NCI-H146 treated with DMSO at 0.1 percent for 48 hours (cell line): Measurements from ENCODE around the gene CEP290.

ENCODE experiments used
- DNase-seq: peaks from one replicate; lab custom pipeline; 2025; ENCODE audit not compliant: unreplicated experiment; lab: John Stamatoyannopoulos, UW

CEP290 gene, protein sequence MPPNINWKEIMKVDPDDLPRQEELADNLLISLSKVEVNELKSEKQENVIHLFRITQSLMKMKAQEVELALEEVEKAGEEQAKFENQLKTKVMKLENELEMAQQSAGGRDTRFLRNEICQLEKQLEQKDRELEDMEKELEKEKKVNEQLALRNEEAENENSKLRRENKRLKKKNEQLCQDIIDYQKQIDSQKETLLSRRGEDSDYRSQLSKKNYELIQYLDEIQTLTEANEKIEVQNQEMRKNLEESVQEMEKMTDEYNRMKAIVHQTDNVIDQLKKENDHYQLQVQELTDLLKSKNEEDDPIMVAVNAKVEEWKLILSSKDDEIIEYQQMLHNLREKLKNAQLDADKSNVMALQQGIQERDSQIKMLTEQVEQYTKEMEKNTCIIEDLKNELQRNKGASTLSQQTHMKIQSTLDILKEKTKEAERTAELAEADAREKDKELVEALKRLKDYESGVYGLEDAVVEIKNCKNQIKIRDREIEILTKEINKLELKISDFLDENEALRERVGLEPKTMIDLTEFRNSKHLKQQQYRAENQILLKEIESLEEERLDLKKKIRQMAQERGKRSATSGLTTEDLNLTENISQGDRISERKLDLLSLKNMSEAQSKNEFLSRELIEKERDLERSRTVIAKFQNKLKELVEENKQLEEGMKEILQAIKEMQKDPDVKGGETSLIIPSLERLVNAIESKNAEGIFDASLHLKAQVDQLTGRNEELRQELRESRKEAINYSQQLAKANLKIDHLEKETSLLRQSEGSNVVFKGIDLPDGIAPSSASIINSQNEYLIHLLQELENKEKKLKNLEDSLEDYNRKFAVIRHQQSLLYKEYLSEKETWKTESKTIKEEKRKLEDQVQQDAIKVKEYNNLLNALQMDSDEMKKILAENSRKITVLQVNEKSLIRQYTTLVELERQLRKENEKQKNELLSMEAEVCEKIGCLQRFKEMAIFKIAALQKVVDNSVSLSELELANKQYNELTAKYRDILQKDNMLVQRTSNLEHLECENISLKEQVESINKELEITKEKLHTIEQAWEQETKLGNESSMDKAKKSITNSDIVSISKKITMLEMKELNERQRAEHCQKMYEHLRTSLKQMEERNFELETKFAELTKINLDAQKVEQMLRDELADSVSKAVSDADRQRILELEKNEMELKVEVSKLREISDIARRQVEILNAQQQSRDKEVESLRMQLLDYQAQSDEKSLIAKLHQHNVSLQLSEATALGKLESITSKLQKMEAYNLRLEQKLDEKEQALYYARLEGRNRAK (N-terminal part only)

DNA sequence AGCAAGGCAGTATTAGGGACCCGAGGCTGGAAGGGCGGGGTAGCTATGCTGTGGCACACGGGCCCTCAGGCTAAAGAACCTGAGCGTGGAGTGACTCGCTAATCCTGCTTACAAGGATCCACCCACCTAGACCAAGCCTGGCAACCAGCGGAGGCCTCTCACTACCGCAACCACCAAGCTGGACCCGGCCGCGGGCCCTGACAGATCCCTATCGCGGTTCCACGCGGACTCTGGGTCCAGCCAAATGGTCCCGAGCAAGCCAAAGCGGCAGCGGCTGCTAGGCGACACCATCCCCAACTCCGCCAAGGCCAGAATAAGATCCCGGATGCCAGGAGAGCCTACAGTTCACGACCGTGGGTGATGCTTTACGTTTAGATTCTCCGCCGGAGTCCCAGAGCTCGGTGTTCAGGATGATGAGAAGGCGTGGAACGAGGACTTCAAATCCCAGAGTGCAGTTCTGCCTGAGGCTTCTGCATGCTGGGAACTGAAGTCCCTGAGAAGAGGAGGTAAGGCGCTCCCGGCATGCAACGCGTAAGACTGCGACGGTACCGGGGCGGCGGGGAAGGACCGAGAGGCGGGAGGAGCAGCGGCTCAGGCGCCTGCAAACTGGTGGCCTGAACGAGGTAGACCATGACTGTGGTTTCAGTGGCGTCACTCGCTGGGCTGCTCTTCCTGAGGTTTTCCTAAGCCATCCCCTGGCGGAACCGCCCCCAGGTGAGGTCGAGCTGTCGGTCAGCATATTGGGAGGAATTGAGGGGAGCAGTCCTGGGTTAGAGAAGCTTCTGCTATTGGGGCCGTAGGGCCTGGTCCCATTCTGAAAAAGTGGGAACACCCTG, at the start of gene CEP290, which contains the start of gene TMTC3:
TSS of gene CEP290 (minus strand) at position 315 of the 836 bp plus-strand sequence. CDS start 781 bp downstream, outside the sequence.
TSS of gene TMTC3 (plus strand) at position 534 of the 836 bp plus-strand sequence. CDS start 6,009 bp downstream, outside the sequence.
- peak; percentile 98 for DNase-seq

DNA sequence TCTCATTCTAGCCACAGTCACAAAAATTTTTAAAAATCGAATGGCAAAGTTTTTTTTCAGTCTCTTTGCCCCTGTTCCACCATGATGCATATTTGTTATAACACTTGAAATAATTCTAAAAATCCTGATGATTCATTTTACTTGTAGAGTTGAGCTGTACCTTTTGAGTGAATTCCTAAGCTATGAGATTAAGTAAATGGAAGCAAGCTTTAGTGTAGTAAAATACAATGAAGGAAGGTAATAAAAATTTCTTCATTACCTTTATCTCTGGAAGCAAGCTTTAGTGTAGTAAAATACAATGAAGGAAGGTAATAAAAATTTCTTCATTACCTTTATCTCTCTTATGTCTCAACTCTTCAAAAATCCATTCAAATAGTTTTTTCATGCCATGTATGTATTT, 46.3 kb upstream of the CEP290 start:
- DNase-seq, result no peak

DNA sequence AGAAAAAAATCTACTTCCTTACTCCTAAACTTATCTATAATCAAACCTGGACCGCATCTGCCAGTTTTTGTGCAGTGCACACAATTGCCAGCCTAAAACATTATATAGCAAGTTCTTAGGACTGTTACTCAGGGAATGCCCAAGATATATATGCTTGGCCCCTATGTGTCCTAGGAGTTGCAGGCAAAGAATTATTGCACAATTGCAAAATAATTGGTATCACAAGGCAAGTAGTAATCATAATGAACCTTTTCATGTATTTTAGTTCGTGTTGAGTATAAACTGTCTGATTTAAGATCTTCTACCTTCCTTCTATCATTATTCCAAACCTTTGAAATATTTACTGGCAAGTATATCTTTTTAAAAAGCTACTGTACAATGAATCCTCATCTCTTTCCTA, 45.7 kb upstream of the CEP290 start:
- no peak for DNase-seq

DNA sequence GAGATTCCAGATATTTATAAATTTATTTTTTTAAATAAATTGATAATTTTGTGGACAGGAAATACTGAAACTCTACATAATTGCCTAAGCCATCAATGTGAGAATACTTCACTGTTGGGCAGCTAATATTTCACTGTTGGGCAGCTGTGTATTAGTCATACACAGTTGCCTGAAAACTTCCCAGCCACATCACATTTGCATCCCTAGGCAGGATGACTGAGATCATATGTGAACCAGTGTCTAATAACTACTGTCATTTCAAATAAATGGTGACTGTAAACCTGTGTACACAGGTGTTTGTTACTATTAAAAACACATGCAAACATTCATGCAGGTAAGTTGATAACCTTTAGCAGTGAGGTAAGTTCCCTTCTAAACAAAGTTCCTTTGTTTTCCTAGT, 44.1 kb upstream of the CEP290 start:
- peak; percentile 87 for DNase-seq

DNA sequence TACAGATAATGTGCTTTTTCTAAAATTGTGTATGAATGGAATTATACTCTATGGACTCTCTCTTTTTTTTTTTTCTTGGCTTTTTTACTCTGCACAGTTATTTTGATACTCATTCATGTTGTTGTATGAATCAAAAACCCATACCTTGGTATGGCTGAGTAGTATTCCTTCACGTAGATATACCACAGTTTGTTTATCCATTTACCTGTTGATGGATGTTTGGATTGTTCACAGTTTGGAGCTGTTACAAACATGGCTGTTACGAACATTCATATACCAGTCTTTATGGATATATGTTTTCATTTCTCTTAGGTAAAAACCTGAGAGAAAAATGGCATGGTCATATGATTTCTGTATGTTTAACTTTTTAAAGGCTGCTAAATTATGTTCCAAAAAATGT, 43.4 kb upstream of the CEP290 start:
- no peak for DNase-seq

DNA sequence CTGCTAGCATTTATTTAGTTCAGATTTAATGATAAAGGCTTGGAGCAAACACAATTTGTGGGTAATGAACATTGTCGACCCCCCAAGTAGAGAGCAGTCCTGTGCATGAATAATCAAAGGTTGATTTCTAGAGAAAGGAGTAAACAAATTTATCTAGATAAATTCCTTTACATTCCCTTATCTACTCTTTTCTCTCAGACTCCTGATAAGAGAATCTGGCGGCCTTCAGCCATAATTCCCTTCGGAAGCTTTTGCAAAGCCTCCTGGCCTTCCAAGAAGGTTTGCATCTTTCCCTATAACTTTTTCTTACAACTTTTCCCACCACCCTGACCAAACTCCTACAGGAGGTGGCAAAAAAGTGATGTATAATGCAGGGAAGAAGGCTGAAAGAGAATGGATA, 42.3 kb upstream of the CEP290 start:
- DNase-seq, result no peak

DNA sequence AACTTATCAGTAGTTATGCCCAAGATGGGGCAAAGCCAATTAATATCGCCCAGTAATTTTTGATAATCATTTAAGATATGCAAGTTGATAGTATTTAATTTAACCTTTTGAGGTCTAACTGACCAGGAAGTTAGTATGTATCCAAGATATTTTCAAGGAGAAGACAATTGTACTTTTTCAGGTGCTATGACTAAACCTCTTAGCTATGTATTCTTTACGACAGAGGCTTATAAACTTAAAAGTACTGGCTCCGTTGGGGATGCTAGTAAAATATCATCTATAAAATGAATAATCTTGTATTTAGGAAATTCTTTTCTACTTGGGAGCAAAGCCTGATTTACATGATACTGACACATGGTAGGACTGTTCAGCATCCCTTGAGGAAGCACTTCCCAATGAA, 40.5 kb upstream of the CEP290 start:
- DNase-seq, result no peak

DNA sequence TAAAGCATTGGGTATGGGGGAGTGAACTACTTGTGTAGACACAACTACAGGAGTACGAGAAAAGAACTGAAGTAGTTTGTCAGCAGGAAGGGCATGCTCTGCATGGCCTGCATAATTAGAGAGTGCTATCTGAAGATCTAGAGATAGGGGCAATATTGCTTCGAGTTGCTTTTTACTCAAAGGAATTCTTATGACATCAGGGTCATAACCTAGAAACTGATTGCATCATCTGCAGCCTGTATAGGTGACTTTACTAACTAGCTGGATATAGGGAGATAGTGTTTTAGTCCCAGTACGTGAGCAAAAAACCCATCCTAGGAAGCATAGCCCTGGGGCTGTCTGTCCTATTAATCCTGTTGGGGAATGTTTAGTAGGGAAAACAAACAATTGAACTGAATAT, 40.0 kb upstream of the CEP290 start:
- DNase-seq, result no peak

DNA sequence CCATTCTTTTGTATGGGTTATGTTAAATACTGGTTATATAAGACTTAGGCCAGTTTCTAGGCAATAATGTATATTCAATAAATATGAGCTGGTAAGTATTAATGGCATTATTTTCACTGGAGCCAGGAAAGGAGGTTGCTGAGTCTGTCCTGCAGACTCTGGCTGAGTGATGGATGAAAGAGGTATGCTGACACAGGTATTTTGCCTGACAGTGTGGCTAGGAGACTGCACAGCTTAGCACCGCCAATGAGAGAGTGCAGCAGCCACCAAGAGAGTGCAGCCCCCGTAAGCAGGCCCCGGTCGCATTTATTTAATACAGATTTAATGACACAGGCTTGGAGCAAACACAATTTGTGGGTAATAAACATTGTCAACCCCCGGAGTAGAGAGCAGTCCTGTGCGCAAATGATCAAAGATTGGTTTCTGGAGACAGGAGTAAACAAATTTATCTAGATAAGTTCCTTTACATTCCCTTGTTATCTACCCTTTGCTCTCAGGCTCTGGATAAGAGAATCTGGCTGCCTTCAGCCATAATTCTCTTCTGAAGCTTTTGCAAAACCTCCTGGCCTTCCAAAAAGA, 37.6 kb upstream of the CEP290 start:
- no peak for DNase-seq

DNA sequence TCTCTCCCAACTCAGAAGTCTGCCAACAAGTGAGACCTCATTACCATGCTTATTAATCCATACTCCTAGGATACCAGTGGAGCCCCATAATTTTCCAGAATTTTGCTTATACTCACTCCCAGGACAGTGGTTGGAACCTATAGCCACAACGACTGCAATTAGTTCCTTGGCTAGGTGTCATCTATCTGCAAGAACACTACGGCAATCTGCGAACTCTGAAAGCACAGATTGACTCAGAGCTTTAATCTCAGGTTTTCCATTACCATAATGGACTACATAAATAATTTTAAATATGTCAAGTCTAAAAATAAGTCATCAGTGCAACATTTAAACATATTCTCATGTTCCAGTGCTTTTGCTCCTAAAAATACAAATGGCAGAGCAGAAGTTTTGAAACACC, 33.7 kb upstream of the CEP290 start:
- DNase-seq, result no peak

DNA sequence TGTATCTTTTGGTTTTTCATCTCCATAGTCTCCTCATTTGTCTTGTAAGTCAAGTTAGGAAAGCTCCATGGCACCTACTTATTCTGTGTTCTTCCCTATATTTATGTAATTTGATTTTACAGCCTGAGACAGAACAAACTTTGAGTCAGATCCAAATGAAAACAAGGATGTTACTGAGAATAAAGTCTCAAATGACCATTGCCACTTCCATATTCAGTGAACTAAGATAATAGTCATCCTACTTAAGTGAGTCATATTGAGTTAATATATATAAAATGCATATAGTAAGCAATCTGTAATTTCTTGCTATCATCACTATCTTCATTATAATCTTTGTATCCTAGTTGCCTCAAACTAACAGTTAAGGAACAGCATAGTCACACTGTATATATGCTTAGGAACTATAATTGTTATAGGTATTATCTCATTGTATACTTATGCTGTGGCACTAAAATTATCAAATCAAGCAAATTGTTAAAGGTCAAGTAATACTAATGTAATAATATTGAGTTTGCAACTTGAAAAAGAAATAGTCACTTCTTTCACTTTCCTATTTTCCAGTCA, 31.0 kb upstream of the CEP290 start:
- DNase-seq, result no peak

DNA sequence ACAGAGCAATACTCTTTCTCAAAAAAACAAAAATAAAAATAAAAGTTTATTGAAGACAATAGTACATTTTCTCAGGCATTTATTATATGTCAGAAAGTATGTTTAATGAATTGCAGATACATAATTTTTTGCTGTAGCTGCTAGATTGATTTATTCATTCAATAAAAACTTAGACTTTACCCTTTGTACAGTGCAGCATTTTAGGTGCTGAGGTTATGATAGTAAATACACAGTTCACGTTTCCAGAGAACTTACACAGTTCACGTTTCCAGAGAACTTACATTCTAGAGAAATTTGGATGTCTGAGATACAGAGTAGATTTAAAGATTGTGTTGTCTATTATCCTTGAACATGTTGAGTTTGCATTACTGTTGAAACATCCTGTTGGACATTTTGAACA, 25.5 kb upstream of the CEP290 start:
- DNase-seq, result no peak

DNA sequence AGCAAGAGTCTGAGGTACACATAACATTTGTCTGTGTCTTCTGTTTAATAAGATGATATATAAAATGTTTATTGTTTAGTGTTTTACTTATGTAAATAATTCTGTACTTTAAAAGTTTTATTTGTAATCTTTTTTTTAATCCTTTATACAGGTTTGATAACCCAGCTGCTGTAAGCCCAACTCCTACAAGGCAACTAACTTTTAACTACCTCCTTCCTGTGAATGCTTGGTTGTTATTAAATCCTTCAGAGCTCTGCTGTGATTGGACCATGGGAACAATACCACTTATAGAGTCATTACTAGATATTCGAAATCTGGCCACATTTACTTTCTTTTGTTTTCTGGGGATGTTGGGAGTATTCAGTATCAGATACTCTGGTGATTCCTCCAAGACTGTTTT, 24.3 kb upstream of the CEP290 start:
- no peak for DNase-seq

DNA sequence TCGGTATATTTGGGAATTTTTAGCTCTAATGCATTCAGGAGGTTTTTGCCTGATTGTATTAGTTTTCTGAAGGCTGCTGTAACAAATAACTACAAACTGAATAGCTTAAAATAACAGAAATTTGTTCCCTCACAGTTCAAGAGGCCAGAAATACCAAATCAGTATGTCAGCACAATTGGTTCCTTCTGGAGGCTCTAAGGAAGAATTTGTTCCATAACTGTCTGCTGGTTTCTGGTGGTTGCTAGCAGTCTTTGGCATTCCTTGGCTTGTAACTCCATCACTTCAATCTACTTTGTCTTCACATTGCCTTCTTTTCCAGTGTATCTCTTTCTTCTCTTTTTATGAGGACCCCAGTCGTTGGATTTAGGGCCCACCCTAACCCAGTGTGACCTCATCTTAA, 21.5 kb upstream of the CEP290 start:
- DNase-seq, result no peak

DNA sequence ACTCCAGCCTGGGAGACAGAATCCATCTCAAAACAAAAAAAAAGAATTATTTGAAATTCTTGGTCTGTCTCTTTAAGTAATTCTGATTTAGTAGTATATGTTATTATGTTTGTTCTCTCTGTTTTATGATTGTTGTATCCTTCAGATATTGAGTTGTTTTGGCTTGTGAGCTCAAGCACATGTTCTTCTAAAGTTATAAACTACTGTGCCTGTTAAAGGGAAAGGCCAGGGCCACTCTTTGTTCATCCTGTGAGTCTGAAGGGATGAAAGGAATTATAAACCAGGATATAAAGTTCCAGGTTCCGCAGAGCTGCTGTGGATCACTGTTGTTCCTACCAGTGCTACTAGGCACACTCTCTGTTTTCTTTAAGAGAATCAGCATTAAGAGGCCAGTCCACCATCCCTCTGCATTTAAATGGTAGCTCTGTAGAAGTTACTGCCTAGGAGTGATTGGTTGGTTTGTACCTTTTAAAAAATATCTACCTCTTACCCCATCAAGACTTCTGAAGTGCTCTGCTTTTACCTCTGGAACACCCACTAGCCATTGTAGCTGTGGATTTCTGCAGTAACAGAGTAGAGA, 14.3 kb upstream of the CEP290 start:
- DNase-seq, result no peak

DNA sequence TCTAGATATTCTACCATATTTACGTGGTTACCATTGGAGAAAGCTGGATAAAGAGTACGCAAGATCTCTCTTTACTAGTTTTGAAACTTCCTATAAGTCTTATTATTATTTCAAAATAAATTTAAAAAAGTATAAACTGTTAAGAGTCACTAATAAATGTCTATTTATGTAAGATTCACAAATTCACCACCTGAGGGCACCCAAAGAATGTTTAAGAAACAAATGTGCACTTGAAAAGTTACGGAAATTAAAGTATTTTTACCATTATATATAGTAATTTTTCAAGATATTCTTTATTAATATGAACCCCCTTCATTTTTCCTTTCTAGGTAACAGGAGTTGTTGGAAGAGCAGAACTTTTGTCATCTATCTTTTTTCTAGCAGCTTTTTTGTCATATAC, 12.1 kb upstream of the CEP290 start:
- DNase-seq, result no peak

DNA sequence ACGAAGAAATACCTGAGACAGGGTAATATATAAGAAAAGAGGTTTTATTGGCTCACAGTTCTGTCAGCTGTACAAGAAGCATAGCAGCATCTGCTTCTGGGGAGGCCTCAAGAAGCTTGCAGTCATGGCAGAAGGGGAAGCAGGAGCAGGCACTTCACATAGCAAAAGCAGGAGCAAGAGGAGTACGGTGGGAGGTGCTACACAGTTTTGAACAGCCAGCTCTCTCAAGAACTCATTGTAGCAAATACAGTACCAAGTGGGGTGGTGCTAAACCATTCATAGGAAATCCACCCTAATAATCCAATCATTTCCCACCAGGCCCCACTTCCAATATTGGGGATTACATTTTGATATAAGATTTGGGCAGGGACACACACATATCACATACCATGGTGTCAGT, 8.2 kb upstream of the CEP290 start:
- DNase-seq, result no peak

DNA sequence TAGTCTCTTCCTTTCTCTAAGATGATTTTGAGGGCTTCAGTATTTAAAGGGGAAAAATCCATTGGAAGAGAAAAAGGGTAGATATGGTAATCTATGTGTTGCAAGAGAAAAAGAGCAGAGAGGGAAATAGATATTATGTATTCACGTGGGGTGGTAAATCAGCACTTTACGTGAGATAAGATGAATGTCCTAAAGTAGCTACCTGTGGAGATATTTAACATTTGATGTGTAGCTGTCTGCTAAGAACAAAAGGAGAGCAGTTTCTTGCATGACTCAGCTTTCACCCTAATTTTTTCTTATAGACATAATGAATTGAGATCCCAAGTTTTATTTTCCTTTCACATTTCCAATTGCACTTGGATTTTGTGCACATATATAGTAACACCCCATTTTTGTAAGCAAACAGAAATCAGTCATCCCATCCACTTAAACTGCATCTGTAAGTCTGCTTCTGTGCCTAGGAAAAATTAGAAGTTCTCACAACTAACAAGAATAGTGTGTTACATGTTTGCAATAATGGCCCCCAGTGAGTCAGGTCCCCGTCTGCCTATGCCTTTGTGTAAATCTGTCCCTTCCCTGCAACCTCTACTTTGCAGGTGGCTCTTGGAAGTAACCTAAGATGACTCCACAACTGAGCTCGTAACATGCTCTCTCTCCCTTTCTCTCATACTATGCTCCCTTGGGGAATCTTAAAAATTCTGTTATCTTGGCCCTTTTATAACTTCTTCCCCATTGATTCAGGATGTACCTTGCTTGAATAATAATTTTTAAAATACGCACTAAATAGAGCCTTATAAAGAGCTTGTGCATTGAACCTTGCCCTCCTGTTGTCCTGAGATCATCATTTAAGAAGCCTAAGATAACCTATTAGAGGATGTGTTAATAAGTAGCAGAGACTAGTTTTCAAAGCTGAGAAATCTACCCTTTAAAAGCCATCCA, 3.9 kb upstream of the CEP290 start:
- peak; percentile 77 for DNase-seq
